H1 (cell line): ENCODE data around the gene KRTAP19-6. TPM values are rescaled to one million over a fixed set of nuclear protein-coding genes. Genes with fewer than 3 reads are reported as not detected.

Source experiments
- HDAC6 ChIP-seq: IDR thresholded peaks from one replicate; pipeline ENCODE4 v1.7.1; 2012; ENCODE audit warnings: low read depth, mild to moderate bottlenecking, inconsistent platforms, low read length, moderate library complexity
- JUN ChIP-seq: IDR thresholded peaks from 2 replicates; pipeline ENCODE4 v1.6.1; 2011; ENCODE audit warnings: low read depth, mild to moderate bottlenecking, improper control_type of control experiment, low read length
- SP2 ChIP-seq: IDR thresholded peaks from 2 replicates; pipeline ENCODE4 v1.6.1; 2012; ENCODE audit warnings: mild to moderate bottlenecking, low read length, inconsistent platforms
- SRF ChIP-seq: IDR thresholded peaks from 2 replicates; pipeline ENCODE4 v1.6.1; 2011; ENCODE audit warnings: mild to moderate bottlenecking, low read depth, low read length, moderate library complexity
- polyA plus RNA-seq, 7 experiments: library from polyadenylated mRNA; depleted of rRNA in 3 of 7; stranded (reverse) in 5 of 7; unstranded in 2 of 7; fragments of >200 nt in 5 of 7; fragments of 200-250 nt in 2 of 7; gene quantifications; 1 replicate in 5 of 7; 2 replicates in 1 of 7; 4 replicates in 1 of 7; pipeline versions ENCODE4 v1.2.1 to v1.2.3, GENCODE V29; 2011 to 2013; ENCODE audit warnings: missing spikeins in 2 of 7, mixed read lengths in 2 of 7
- total RNA-seq: library from RNA; stranded (reverse); fragmentation: NEBNext Ultra II Directional; extraction: Animal tissue kit (Norgen Biotek cat#: 25700); gene quantifications from 2 replicates; pipeline ENCODE4 v1.2.1, GENCODE V29; 2021

Gene KRTAP19-6
- total and polyA plus RNA-seq, 2 of the 8 experiments (the other 6 are each of a cell fraction or from before 2014, with no cell fraction given) = not detected

- TF ChIP-seq JUN (no peak), HDAC6 (no peak), SRF (no peak), SP2 (no peak)
Observed at GRCh38 chr21:30561264-30561895, 19.7 kb upstream of the KRTAP19-6 start, which contains the start of gene KRTAP19-7 (continued).
